ENCODE measurements around the gene TTC38. TPM values are rescaled to one million over a fixed set of nuclear protein-coding genes. Genes with fewer than 3 reads are reported as not detected.

TTC38 gene
- total and polyA plus RNA-seq, 2 experiments from 2014 or later, result 21.5 to 27.6 TPM

DNA sequence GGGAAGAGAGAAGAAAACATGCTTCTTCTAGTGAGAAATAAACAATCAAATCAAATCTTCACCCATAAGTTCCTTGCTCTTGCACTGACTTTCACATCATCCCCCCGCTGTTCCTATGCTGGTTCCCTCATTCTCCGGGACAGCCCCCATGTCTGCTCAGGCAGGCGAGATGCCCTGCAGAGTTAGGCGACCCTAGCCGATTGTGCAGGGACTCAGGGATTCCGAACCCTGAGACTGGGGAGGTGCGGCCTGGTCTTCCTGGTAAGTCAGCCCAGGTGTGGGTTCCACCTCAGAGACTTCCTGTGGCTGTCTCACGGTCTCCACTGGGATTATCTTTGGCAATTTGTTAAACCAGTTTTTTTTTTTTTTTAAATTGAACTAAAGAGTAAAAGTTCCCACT, 6.6 kb downstream of the TTC38 start:
- Histone ChIP-seq H3F3A (ENCODE audit: insufficient read depth) (no peaks in the 10 kb centered on the region), H3K4me1 (ENCODE audit: insufficient read depth) (no peaks in the 10 kb centered on the region), H3K4me2 (ENCODE audit: unreplicated experiment) (no peak overlapping the region), H3K79me2 (ENCODE audit: insufficient read depth) (no peaks in the 10 kb centered on the region), H3K9me2 (ENCODE audit: insufficient read depth) (no peaks in the 10 kb centered on the region), H3K4me3 (no peak overlapping the region), H3K27ac (no peak overlapping the region), H4K20me1 (ENCODE audit: insufficient read depth) (no peaks in the 10 kb centered on the region), H3K27me3 (replicated peaks; ENCODE audit: insufficient read depth) (no peaks in the 10 kb centered on the region), H2AFZ (no peak overlapping the region), H3K36me3 (ENCODE audit: low read depth) (peaks cover 18% of the 10 kb centered on the region), H3K9ac (no peak overlapping the region), H3K9me3 (ENCODE audit: low read depth) (no peaks in the 10 kb centered on the region)
- TF ChIP-seq EZH2 (IDR thresholded peaks at IDR 0.05; ENCODE audit: insufficient read depth, poor library complexity, severe bottlenecking), result no peak
- TF ChIP-seq EZH2phosphoT487 (IDR thresholded peaks at IDR 0.05; ENCODE audit: insufficient read depth, low read depth), result no peak
- 92 to 97% methylated on average over 8 of the region's 8 CpGs for WGBS, 2 experiments (ENCODE audit: low coverage in 1 of 2, low lambda C conversion rate in 2 of 2, missing lambda C conversion rate in 2 of 2)
- no peak for DNase-seq
- in situ Hi-C loops (cut with MboI), result no loop called here

DNA sequence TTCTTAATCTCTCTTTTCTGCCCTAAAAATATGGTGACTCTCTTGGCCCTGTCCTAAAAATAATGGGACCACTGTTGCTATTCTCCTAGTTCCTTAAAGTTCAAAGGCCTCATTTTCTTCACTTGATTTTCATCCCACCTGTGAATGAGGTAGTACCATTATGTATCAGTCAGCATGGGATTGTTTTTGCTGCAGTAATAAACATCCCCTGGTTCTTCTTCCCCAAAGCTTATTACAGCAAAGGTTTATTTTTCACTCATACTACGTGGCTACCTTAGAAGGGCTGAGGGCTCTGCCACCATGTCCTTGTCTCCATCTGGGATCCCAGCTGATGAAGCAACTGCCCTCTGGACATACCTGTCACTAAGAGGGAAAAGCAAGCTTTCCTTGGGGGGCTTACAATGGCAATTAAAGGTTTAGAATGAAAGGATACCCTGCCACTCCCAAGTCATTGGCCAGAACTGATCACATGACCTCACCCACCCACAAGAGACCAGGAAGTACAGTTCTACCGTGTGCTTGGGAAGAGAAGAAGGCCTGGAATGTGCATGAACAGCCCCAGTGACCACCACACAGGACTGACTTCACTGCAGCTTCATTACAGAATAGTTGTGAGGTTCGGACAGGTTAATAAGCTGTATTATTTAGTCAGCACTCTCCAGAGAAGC, 7.8 kb downstream of the TTC38 start:
- Histone ChIP-seq H2AFZ (no peak overlapping the region), H3K27me3 (replicated peaks; ENCODE audit: insufficient read depth) (no peaks in the 10 kb centered on the region), H3K36me3 (ENCODE audit: low read depth) (peaks cover 18% of the 10 kb centered on the region), H3F3A (ENCODE audit: insufficient read depth) (no peaks in the 10 kb centered on the region), H3K79me2 (ENCODE audit: insufficient read depth) (no peaks in the 10 kb centered on the region), H3K27ac (no peak overlapping the region), H3K4me1 (ENCODE audit: insufficient read depth) (no peaks in the 10 kb centered on the region), H4K20me1 (ENCODE audit: insufficient read depth) (no peaks in the 10 kb centered on the region), H3K4me3 (no peak overlapping the region), H3K4me2 (ENCODE audit: unreplicated experiment) (no peak overlapping the region), H3K9me3 (ENCODE audit: low read depth) (no peaks in the 10 kb centered on the region), H3K9ac (no peak overlapping the region), H3K9me2 (ENCODE audit: insufficient read depth) (no peaks in the 10 kb centered on the region)
- DNase-seq, result no peak
- 68 to 70% methylated on average over 3 of the region's 3 CpGs for WGBS, 2 experiments (ENCODE audit: low coverage in 1 of 2, low lambda C conversion rate in 2 of 2, missing lambda C conversion rate in 2 of 2)
- TF ChIP-seq EZH2phosphoT487 (IDR thresholded peaks at IDR 0.05; ENCODE audit: insufficient read depth, low read depth), result no peak
- TF ChIP-seq EZH2 (IDR thresholded peaks at IDR 0.05; ENCODE audit: insufficient read depth, poor library complexity, severe bottlenecking), result no peak
- in situ Hi-C loops (cut with MboI), result no loop called here

DNA sequence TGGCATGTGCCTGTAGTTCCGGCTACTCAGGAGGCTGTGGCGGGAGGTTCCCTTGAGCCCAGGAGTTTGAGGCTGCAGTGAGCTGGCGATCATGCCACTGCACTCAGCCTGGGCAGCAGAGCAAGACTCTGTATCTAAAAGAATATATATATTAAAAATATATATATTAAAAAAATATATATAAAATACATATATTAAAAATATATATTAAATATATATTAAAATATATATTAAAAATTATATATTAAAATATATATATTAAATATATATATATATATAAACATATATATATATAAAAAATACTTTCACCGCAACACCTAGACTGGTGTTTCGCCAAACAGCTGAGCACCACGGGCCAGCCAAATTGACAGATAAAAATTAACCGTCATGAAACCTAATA, 8.8 kb downstream of the TTC38 start:
- no peaks in the 10 kb centered on the region for H3K9me2 ChIP-seq (ENCODE audit: insufficient read depth)
- no peaks in the 10 kb centered on the region for H4K20me1 ChIP-seq (ENCODE audit: insufficient read depth)
- no peaks in the 10 kb centered on the region for H3K79me2 ChIP-seq (ENCODE audit: insufficient read depth)
- no peaks in the 10 kb centered on the region for H3K27me3 ChIP-seq (replicated peaks; ENCODE audit: insufficient read depth)
- H3K4me1 ChIP-seq (ENCODE audit: insufficient read depth), result no peaks in the 10 kb centered on the region
- H3K27ac ChIP-seq, result no peak overlapping the region
- in situ Hi-C loops (cut with MboI), result no loop called here
- DNase-seq, result no peak
- 96 to 99% methylated on average over 7 of the region's 7 CpGs for WGBS, 2 experiments (ENCODE audit: low coverage in 1 of 2, low lambda C conversion rate in 2 of 2, missing lambda C conversion rate in 2 of 2)
- no peaks in the 10 kb centered on the region for H3K9me3 ChIP-seq (ENCODE audit: low read depth)
- H2AFZ ChIP-seq, result no peak overlapping the region
- no peak overlapping the region for H3K4me2 ChIP-seq (ENCODE audit: unreplicated experiment)
- no peaks in the 10 kb centered on the region for H3F3A ChIP-seq (ENCODE audit: insufficient read depth)
- no peak overlapping the region for H3K9ac ChIP-seq
- H3K4me3 ChIP-seq, result no peak overlapping the region
- peaks cover 18% of the 10 kb centered on the region for H3K36me3 ChIP-seq (ENCODE audit: low read depth)
- TF ChIP-seq EZH2phosphoT487 (IDR thresholded peaks at IDR 0.05; ENCODE audit: insufficient read depth, low read depth), result no peak
- TF ChIP-seq EZH2 (IDR thresholded peaks at IDR 0.05; ENCODE audit: insufficient read depth, poor library complexity, severe bottlenecking), result no peak

DNA sequence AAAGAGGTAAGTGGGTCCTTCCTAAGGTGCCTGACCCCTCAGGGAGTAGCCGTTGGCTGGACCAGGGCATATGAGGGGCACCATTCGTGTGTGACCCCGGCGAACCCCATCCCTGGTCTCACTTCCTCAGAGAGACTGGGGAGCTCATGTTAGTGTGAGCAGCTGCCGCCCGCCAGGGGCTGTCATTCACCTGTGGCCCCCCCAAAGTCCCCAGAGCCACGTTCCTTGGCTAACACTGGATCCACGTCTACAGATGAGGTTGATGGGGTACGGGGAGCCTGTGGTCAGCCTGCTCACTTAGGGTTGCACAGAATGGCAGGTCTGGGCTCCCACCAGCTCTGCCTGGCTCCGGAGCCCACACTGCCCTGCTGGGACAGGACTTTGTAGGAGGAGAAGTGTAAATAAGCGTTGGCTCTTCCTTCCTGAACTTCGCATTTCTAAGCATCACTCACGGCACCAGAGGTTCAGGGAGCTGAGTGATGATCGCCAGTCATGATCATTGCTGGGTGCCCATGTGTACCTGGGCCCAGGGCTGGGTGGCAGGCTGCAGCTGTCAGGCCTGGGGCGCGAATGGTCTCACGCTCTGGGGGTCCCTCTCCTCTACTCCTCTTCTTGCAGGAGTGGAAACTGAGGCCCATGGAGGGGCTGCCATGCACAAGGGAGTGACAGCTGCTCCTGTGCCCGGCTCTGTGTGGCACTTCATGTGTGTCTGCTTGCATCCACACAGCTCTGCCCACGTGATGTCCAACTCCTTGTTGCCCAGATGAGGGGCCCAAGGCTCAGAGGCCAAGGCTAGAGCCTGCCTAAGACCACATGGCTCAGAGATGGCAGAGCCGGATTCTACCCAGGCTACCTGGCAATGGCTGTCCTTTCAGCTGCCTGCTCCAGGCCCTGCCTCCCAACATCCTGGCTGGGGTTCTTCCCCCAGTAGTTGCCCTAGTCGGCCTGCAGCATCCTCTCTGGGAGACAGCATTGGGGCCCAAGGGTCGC, 11.1 kb downstream of the TTC38 start:
- H3K9me3 ChIP-seq (ENCODE audit: low read depth), result no peaks in the 10 kb centered on the region
- no peak overlapping the region for H3K27ac ChIP-seq
- WGBS, 2 experiments (ENCODE audit: low coverage in 1 of 2, low lambda C conversion rate in 2 of 2, missing lambda C conversion rate in 2 of 2), result 96 to 98% methylated on average over 22 of the region's 22 CpGs
- in situ Hi-C loops (cut with MboI), result no loop called here
- H2AFZ ChIP-seq, result no peak overlapping the region
- H3K4me2 ChIP-seq (ENCODE audit: unreplicated experiment), result no peak overlapping the region
- no peak overlapping the region for H3K4me3 ChIP-seq
- H3F3A ChIP-seq (ENCODE audit: insufficient read depth), result no peaks in the 10 kb centered on the region
- peaks cover 20% of the 10 kb centered on the region for H3K36me3 ChIP-seq (ENCODE audit: low read depth)
- no peaks in the 10 kb centered on the region for H3K27me3 ChIP-seq (replicated peaks; ENCODE audit: insufficient read depth)
- TF ChIP-seq EZH2 (IDR thresholded peaks at IDR 0.05; ENCODE audit: insufficient read depth, poor library complexity, severe bottlenecking) (no peak), EZH2phosphoT487 (IDR thresholded peaks at IDR 0.05; ENCODE audit: insufficient read depth, low read depth) (no peak)
- H3K9me2 ChIP-seq (ENCODE audit: insufficient read depth), result no peaks in the 10 kb centered on the region
- H4K20me1 ChIP-seq (ENCODE audit: insufficient read depth), result no peaks in the 10 kb centered on the region
- H3K9ac ChIP-seq, result no peak overlapping the region
- H3K4me1 ChIP-seq (ENCODE audit: insufficient read depth), result no peaks in the 10 kb centered on the region
- H3K79me2 ChIP-seq (ENCODE audit: insufficient read depth), result no peaks in the 10 kb centered on the region
- DNase-seq, result no peak
